ENCODE data around the gene IGDCC3.
A peak's percentile ranks its signal among the peaks of the same experiment; 100 is the strongest.

Gene IGDCC3

DNA sequence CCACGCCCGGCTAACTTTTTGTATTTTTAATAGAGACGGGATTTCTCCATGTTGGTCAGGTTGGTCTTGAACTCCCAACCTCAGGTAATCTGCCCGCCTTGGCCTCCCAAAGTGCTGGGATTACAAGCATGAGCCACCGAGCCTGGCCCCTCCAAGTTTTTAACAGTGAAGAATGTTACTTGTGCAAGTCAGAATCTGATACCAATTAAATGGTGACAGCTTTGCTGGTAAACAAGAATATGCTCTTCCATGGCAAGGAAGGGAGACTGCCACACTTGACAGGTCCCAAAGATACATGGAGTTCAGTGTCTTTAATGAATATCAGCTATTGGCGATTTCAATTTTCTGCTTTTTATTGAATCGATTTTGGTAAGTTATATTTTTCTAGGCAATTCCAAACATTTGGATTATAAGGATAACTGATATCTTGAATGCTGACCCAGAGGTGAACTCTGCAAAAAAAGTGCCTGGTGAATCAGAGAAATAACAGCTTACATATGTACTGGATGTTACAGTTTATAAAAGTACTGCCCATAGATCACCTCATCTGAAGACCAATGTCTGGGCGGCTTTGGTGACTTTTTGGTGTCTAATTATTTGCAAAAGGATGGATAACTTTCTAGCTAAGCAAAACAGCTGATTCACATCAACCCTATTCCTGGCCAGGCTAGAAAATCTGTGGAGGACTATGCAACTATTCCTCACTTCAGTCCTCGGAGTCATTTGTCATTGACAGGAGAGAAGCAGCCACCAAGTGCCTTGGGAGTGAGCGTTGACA lies 92.3 kb downstream of the IGDCC3 start:
- peak; percentile 18 for DNase-seq

DNA sequence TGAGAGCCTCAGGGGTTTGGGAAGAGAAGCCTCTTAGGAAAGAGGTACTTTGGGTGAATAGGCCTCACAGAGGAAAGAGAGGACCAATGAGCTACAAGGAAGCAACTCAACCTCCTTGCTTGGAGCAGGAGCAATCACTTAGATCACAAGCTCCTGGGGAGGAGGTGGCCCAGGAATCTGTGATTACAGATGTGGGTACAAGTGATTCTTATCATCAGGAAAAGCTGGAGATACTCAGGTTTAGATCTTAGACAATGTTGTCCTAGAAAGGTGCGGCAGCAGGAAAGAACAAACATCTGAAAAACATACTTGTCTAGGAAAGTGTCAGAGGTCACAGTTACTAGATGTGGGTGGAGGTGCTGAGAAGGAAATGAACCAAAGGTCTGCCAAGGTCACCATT lies 99.3 kb downstream of the IGDCC3 start:
- DNase-seq, result no peak

Measured in EL (cell line).